Stimulated activated memory B cell treated with anti-CD40 and anti-IgM and Interleukin-4, amounts not matched to agents 10 μg/mL and 1 μg/mL and 100 μg/mL, for 72 hours (primary cell): ENCODE data around the gene ACSL4.

ENCODE experiments used
- ATAC-seq: fragments of 150-1000 bp; cut with Tn5 transposase; 2 replicates; pipeline ENCODE4 v1.10.0; 2021
- H3K27ac Mint-ChIP-seq: one replicate; pipeline ENCODE4 v1.8.0; 2022; ENCODE audit warnings: mild to moderate bottlenecking, mixed read lengths
- H3K27me3 Mint-ChIP-seq: one replicate; pipeline ENCODE4 v1.8.0; 2022; ENCODE audit warnings: mixed read lengths
- H3K36me3 Mint-ChIP-seq: one replicate; pipeline ENCODE4 v1.8.0; 2022; ENCODE audit warnings: mixed read lengths
- H3K4me1 Mint-ChIP-seq: one replicate; pipeline ENCODE4 v1.8.0; 2022; ENCODE audit warnings: mixed read lengths
- H3K4me3 Mint-ChIP-seq: one replicate; pipeline ENCODE4 v1.8.0; 2022; ENCODE audit warnings: mild to moderate bottlenecking, moderate library complexity, mixed read lengths
- H3K9me3 Mint-ChIP-seq: one replicate; pipeline ENCODE4 v1.8.0; 2022; ENCODE audit warnings: mixed read lengths

The ACSL4 gene

GRCh38 chrX:109622270-109622669 is 110.8 kb downstream of the ACSL4 start:
- Mint-ChIP-seq H3K4me3 (no peak overlapping the region), H3K4me1 (peaks cover under 1% of the 10 kb centered on the region), H3K27ac (no peak overlapping the region), H3K9me3 (no peaks in the 10 kb centered on the region), H3K27me3 (no peaks in the 10 kb centered on the region), H3K36me3 (peaks cover 12% of the 10 kb centered on the region)
- no peak for ATAC-seq

DNA sequence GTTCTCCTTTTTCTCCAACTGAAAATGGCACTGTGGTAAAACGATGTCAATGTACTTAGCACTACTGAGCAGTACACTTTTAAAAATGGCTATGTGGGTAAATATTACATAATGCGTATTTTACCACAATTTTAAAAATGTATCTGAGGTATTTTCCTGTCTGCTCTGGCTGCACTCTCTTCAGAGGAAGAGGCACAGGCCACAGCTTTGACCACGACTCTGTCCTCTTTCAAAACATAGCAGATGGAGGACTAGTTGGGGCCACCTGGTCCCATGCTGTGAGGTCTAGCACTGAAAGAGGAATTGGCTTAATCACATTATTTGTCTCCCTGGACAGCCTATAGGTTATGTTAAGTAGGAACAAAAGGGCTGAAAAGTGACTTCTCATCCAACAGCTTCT is 113.3 kb downstream of the ACSL4 start:
- Mint-ChIP-seq H3K9me3 (no peaks in the 10 kb centered on the region), H3K36me3 (peaks cover 11% of the 10 kb centered on the region), H3K27me3 (no peaks in the 10 kb centered on the region), H3K4me1 (no peaks in the 10 kb centered on the region), H3K4me3 (no peak overlapping the region), H3K27ac (no peak overlapping the region)
- no peak for ATAC-seq

GRCh38 chrX:109614951-109615350 is 118.1 kb downstream of the ACSL4 start:
- Mint-ChIP-seq H3K27me3 (no peaks in the 10 kb centered on the region), H3K4me1 (no peaks in the 10 kb centered on the region), H3K4me3 (no peak overlapping the region)

GRCh38 chrX:109601486-109601885 is 131.6 kb downstream of the ACSL4 start:
- Mint-ChIP-seq H3K27ac (no peak overlapping the region), H3K9me3 (peaks cover 5% of the 10 kb centered on the region), H3K27me3 (peaks cover 32% of the 10 kb centered on the region), H3K36me3 (no peaks in the 10 kb centered on the region), H3K4me3 (no peak overlapping the region), H3K4me1 (no peaks in the 10 kb centered on the region)
- no peak for ATAC-seq

More at GRCh38 chrX:109614951-109615350, 118.1 kb downstream of the ACSL4 start:
- ATAC-seq: no peak
- H3K27ac Mint-ChIP-seq: no peak overlapping the region
- no peaks in the 10 kb centered on the region for H3K36me3 Mint-ChIP-seq
- no peaks in the 10 kb centered on the region for H3K9me3 Mint-ChIP-seq

DNA sequence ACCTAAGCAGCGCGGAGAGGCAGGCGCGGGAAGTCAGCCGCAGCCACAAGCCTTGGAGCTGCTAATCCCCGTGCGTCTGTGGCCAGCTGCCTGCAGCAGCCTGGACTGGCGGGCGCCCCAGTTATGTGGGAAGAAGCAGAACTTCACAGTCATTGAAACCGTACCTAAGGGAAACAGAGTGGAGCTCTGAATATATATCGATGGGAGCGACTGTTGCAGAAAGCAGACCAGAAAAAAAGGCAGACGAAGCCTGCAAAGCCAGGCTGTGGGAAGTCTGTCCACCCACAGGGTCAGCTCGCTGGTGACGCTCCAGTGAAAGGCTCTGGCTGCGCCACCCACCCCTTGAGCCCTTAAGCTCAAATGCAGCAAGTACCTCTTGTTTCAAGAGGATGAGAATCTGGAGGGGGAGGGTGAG is 132.8 kb downstream of the ACSL4 start:
- Mint-ChIP-seq H3K27me3 (peaks cover 32% of the 10 kb centered on the region), H3K4me1 (no peaks in the 10 kb centered on the region), H3K36me3 (no peaks in the 10 kb centered on the region), H3K27ac (no peak overlapping the region), H3K9me3 (peaks cover 1% of the 10 kb centered on the region), H3K4me3 (no peak overlapping the region)
- ATAC-seq: no peak

DNA sequence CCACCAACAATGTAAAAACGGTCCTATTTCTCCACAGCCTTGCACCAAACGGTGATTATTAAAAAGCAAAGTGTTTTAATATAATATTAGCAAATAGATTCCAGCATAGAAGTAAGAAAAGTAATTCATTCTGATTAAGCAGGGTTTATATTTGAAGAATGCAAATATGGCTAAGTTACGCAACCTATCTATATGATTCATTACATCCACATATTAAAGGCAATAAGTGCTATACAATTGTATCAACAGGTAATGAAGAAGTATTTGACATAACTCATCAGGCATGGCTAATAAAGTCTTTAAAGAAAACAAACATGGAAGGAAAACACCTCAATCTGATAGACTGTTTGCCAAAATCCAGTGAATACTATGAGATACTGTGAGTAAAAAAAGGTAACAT is 137.0 kb downstream of the ACSL4 start:
- ATAC-seq: no peak
- no peaks in the 10 kb centered on the region for H3K9me3 Mint-ChIP-seq

More for the DNA sequence above, 137.0 kb downstream of the ACSL4 start:
- Mint-ChIP-seq H3K36me3 (no peaks in the 10 kb centered on the region), H3K4me3 (no peak overlapping the region), H3K27ac (no peak overlapping the region), H3K27me3 (peaks cover 16% of the 10 kb centered on the region), H3K4me1 (no peaks in the 10 kb centered on the region)
